GM12878 (cell line): Measurements from ENCODE around the gene TRMT44. TPM values are rescaled to one million over a fixed set of nuclear protein-coding genes. Genes with fewer than 3 reads are reported as not detected.
A peak's percentile ranks its signal among the peaks of the same experiment; 100 is the strongest.

Experiments used
- ATAC-seq: fragments of 200-7000 bp; cut with Tn5 transposase; 3 replicates; pipeline ENCODE4 v1.9.1; 2020; ENCODE audit warnings: mild to moderate bottlenecking, moderate library complexity
- BruUV-seq: library from RNA; stranded (reverse); fragments of 400-500 nt; replicated peaks from 2 replicates; lab custom pipeline; 2021; lab: Mats Ljungman, UMichigan
- CTCF ChIA-PET: fragments of 300-600 bp; sonication (Branson Sonifier 250); formaldehyde crosslinking; extraction: SDS; loops from one replicate; lab custom pipeline; 2021; ENCODE audit warnings: inconsistent platforms; lab: Yijun Ruan, JAX
- POLR2A ChIA-PET: fragments of 350-600 bp; formaldehyde crosslinking; extraction: SDS; loops from one replicate; lab custom pipeline; 2021; ENCODE audit warnings: inconsistent platforms; lab: Charles Lee
- RAD21 ChIA-PET: fragments of 300-600 bp; sonication (Branson Sonifier 250); formaldehyde crosslinking; loops from one replicate; lab custom pipeline; 2023; ENCODE audit warnings: antibody characterized with exemption; ENCODE audit not compliant: unreplicated experiment; lab: Charles Lee
- SMC1A ChIA-PET: fragments of 300-600 bp; sonication (Branson Sonifier 250); formaldehyde crosslinking; loops from one replicate; lab custom pipeline; 2023; ENCODE audit not compliant: unreplicated experiment, uncharacterized antibody; lab: Charles Lee
- DNase-seq: peaks from one replicate; pipeline ENCODE4 v3.0.0-alpha.2; 2011; ENCODE audit warnings: low read depth, low spot score
- FAIRE-seq: peaks from 3 replicates; lab custom pipeline; 2011; peaks lifted over from hg19 to GRCh38; lab: Jason Lieb, UNC
- H2AFZ ChIP-seq: 2 replicates; pipeline ENCODE4 v1.6.0; 2011; ENCODE audit warnings: low read depth, low read length, control low read depth; ENCODE audit not compliant: control insufficient read depth
- H3K27ac ChIP-seq: 2 replicates; pipeline ENCODE4 v1.5.1; 2011; ENCODE audit warnings: control low read depth; ENCODE audit not compliant: control insufficient read depth, insufficient read depth
- H3K27me3 ChIP-seq, 2 experiments: replicated peaks in 1 of 2; 2 replicates each; pipeline versions ENCODE4 v1.6.0 to v1.6.1; 2011; ENCODE audit warnings: low read length in 1 of 2; ENCODE audit not compliant: control insufficient read depth in 2 of 2, insufficient read depth in 2 of 2
- H3K36me3 ChIP-seq, 2 experiments: 2 replicates each; pipeline ENCODE4 v1.5.1; 2011; ENCODE audit warnings: low read length in 1 of 2; ENCODE audit not compliant: control insufficient read depth in 2 of 2, insufficient read depth in 2 of 2
- H3K4me1 ChIP-seq: 2 replicates; pipeline ENCODE4 v1.6.1; 2011; ENCODE audit warnings: mild to moderate bottlenecking, low read length, moderate library complexity, mixed read lengths; ENCODE audit not compliant: control insufficient read depth, insufficient read depth
- H3K4me2 ChIP-seq: 2 replicates; pipeline ENCODE4 v1.6.0; 2011; ENCODE audit warnings: control low read depth; ENCODE audit not compliant: control insufficient read depth, insufficient read depth
- H3K4me3 ChIP-seq: fragments of 200-600 bp; sonication (generic); 2 replicates; pipeline ENCODE4 v1.5.1; 2016
- H3K79me2 ChIP-seq: 2 replicates; pipeline ENCODE4 v1.6.0; 2011; ENCODE audit warnings: low read length; ENCODE audit not compliant: control insufficient read depth, insufficient read depth
- H3K9ac ChIP-seq: 2 replicates; pipeline ENCODE4 v1.8.0; 2011; ENCODE audit warnings: low read length, control low read depth, mixed read lengths; ENCODE audit not compliant: control insufficient read depth, insufficient read depth
- H3K9me3 ChIP-seq: replicated peaks from 3 replicates; pipeline ENCODE4 v1.5.1; 2011; ENCODE audit warnings: mild to moderate bottlenecking, low read length; ENCODE audit not compliant: control insufficient read depth, insufficient read depth
- H4K20me1 ChIP-seq: 2 replicates; pipeline ENCODE4 v1.6.0; 2011; ENCODE audit not compliant: control insufficient read depth, insufficient read depth
- FOXK2 ChIP-seq: fragments of 450-650 bp; IDR thresholded peaks from 2 replicates; pipeline ENCODE4 v1.6.1; 2017; ENCODE audit warnings: mild to moderate bottlenecking, moderate library complexity
- HCFC1 ChIP-seq: fragments of 150-350 bp; IDR thresholded peaks from 2 replicates; pipeline ENCODE4 v1.6.1; 2014; ENCODE audit warnings: low read length
- MYC ChIP-seq: IDR thresholded peaks from 2 replicates; pipeline ENCODE4 v1.6.1; 2011; ENCODE audit warnings: mild to moderate bottlenecking, low read length, moderate library complexity, inconsistent platforms; ENCODE audit not compliant: insufficient read depth, insufficient replicate concordance, insufficient read length, severe bottlenecking
- PBX3 ChIP-seq: IDR thresholded peaks from 2 replicates; pipeline ENCODE4 v1.6.1; 2011; ENCODE audit warnings: mild to moderate bottlenecking, low read depth, low read length, moderate library complexity; ENCODE audit not compliant: insufficient replicate concordance
- PKNOX1 ChIP-seq: fragments of 450-650 bp; IDR thresholded peaks from 2 replicates; pipeline ENCODE4 v1.6.1; 2016; ENCODE audit warnings: mild to moderate bottlenecking
- POU2F2 ChIP-seq: IDR thresholded peaks from 3 replicates; pipeline ENCODE4 v1.6.1; 2011; ENCODE audit warnings: low read depth, mild to moderate bottlenecking, low read length, borderline replicate concordance
- SMAD1 ChIP-seq: fragments of 450-650 bp; IDR thresholded peaks from 2 replicates; pipeline ENCODE4 v1.6.1; 2018; ENCODE audit warnings: mild to moderate bottlenecking, low read depth; ENCODE audit not compliant: partially characterized antibody
- SP1 ChIP-seq: IDR thresholded peaks from one replicate; pipeline ENCODE4 v1.6.1; 2011; ENCODE audit warnings: low read depth, low read length
- SPI1 ChIP-seq: IDR thresholded peaks from 2 replicates; pipeline ENCODE4 v1.6.1; 2011; ENCODE audit warnings: low read depth, mild to moderate bottlenecking, low read length, moderate library complexity, borderline replicate concordance; ENCODE audit not compliant: insufficient read depth
- STAT3 ChIP-seq: IDR thresholded peaks from 2 replicates; pipeline ENCODE4 v1.6.1; 2011; ENCODE audit warnings: low read depth, low read length, improper control_type of control experiment
- TAF1 ChIP-seq: IDR thresholded peaks from 2 replicates; pipeline ENCODE4 v1.6.1; 2011; ENCODE audit warnings: mild to moderate bottlenecking, low read depth, low read length, borderline replicate concordance
- USF1 ChIP-seq: IDR thresholded peaks from 2 replicates; pipeline ENCODE4 v1.6.1; 2011; ENCODE audit warnings: borderline replicate concordance, low read depth, mild to moderate bottlenecking, moderate library complexity, mixed read lengths, low read length; ENCODE audit not compliant: insufficient read depth; ENCODE audit errors: extremely low read length
- ZNF207 ChIP-seq: fragments of 450-650 bp; IDR thresholded peaks from 2 replicates; pipeline ENCODE4 v1.6.1; 2014; ENCODE audit warnings: antibody characterized with exemption, mild to moderate bottlenecking, borderline replicate concordance
- ZNF217 ChIP-seq: fragments of 450-650 bp; IDR thresholded peaks from 2 replicates; pipeline ENCODE4 v1.6.1; 2017; ENCODE audit warnings: antibody characterized with exemption, mild to moderate bottlenecking
- WGBS: methylation state at CpG from one replicate; pipeline ENCODE4 v1.1.6; 2016; ENCODE audit warnings: low lambda C conversion rate; ENCODE audit not compliant: insufficient replicate concordance, insufficient coverage; ENCODE audit errors: missing lambda C conversion rate; 5-methylcytosine and 5-hydroxymethylcytosine counted together
- in situ Hi-C: fragments of 300-500 bp; cut with MboI; formaldehyde crosslinking; loops from 9 replicates; pipeline ENCODE4 v1.14.3; 2018; ENCODE audit warnings: mixed read lengths
- intact Hi-C: fragments of 100-400 bp; cut with micrococcal nuclease; formaldehyde crosslinking; loops from one replicate; pipeline ENCODE4 v1.14.2; 2022; ENCODE audit not compliant: unreplicated experiment
- polyA plus RNA-seq, 11 experiments: library from polyadenylated mRNA; depleted of rRNA in 4 of 11; unstranded in 6 of 11; stranded (reverse) in 5 of 11; fragments of >200 nt; fragmentation: Nextera tagmentation in 4 of 11; fragmentation: Illumina TruSeq in 1 of 11; extraction: Ambion mirVana in 4 of 11; extraction: Trizol in 1 of 11; gene quantifications; 1 replicate in 1 of 11; 2 replicates in 10 of 11; pipeline versions ENCODE4 v1.2.1 to v1.2.3, GENCODE V29; 2011 to 2016; ENCODE audit warnings: inconsistent platforms in 2 of 11, missing spikeins in 2 of 11, low read depth in 1 of 11
- total RNA-seq, 4 experiments: library from RNA; depleted of rRNA in 3 of 4; stranded (reverse); fragments of >200 nt in 3 of 4; fragmentation: Illumina TruSeq in 1 of 4; extraction: Trizol in 1 of 4; gene quantifications; 2 replicates each; pipeline versions ENCODE4 v1.2.1 to v1.2.3, GENCODE V29; 2013 to 2021

TRMT44 gene
- total and polyA plus RNA-seq, 10 of the 15 experiments (the other 5 are each of a cell fraction or from before 2014, with no cell fraction given), result 1.3 to 18.5 (median 10.1) TPM

GRCh38 chr4:8434251-8435073 is 6.1 kb upstream of the TRMT44 start (continued):
- TF ChIP-seq STAT3, result no peak

GRCh38 chr4:8435656-8436121 is 4.9 kb upstream of the TRMT44 start:
- peak overlapping the region; percentile 85 for H3K4me3 ChIP-seq
- peak overlapping the region; percentile 68 for H2AFZ ChIP-seq
- H3K4me2 ChIP-seq, result peak overlapping the region; percentile 84
- H3K27me3 ChIP-seq, result no peaks in the 10 kb centered on the region
- peaks cover 8% of the 10 kb centered on the region for H3K4me1 ChIP-seq
- peaks cover 35% of the 10 kb centered on the region for H3K79me2 ChIP-seq
- ChIA-PET RAD21 (interaction anchor here (1.0 to 2.1 kb wide), 5 partner anchors 16 to 233 kb away, joined by 3 to 9 read pairs (median 3); no protein-coding TSS in a partner anchor), POLR2A (interaction anchor here (0.8 to 1.1 kb wide), 6 partner anchors 16 to 237 kb away, joined by 3 to 5 read pairs (median 3); partner anchors contain the start of gene SH3TC1), CTCF (interaction anchor here (0.9 to 1.4 kb wide), 8 partner anchors 8 to 259 kb away, joined by 3 to 5 read pairs (median 4); no protein-coding TSS in a partner anchor), SMC1A (interaction anchor here (0.7 to 2.5 kb wide), 6 partner anchors 9 to 235 kb away, joined by 3 to 10 read pairs (median 4); no protein-coding TSS in a partner anchor)
- H3K36me3 ChIP-seq, result no peaks in the 10 kb centered on the region; a peak in 1 of 4 replicates
- ATAC-seq (peak; percentile 78), FAIRE-seq (peak; percentile 89), DNase-seq (peak; percentile 62)
- peak overlapping the region; percentile 91 for H3K27ac ChIP-seq
- WGBS, result 0% methylated on average over 5 of the region's 5 CpGs
- BruUV-seq, result no TSS peak
- H4K20me1 ChIP-seq, result no peaks in the 10 kb centered on the region
- intact Hi-C loops (no loop called here), in situ Hi-C loops (no loop called here)
- H3K9ac ChIP-seq, result peak overlapping the region; percentile 78
- peaks cover 1% of the 10 kb centered on the region; the same call in 1 of the 3 replicates for H3K9me3 ChIP-seq
- no peak for TF ChIP-seq ZNF207
- peak; percentile 74 for TF ChIP-seq PKNOX1
- TF ChIP-seq MYC, result no peak
- peak; percentile 14 for TF ChIP-seq PBX3
- peak; percentile 47; the same call in 1 of the 2 replicates for TF ChIP-seq TAF1
- no peak for TF ChIP-seq USF1
- TF ChIP-seq HCFC1, result no peak
- TF ChIP-seq FOXK2, result no peak
- no peak for TF ChIP-seq SMAD1
- peak; percentile 93; the same call in 2 of the 3 replicates for TF ChIP-seq POU2F2
- no peak for TF ChIP-seq ZNF217
- TF ChIP-seq SPI1, result peak; percentile 57; the same call in 1 of the 2 replicates
- TF ChIP-seq SP1, result no peak
